GM23338 (cell line): ENCODE results near the gene FEM1A. TPM values are rescaled to one million over a fixed set of nuclear protein-coding genes. Genes with fewer than 3 reads are reported as not detected.

ENCODE experiments used
- ATAC-seq: fragments of 200-7000 bp; cut with Tn5 transposase; 3 replicates; pipeline ENCODE4 v1.9.1; 2020
- DNase-seq: peaks from one replicate; pipeline ENCODE4 v3.0.0-alpha.2; 2015; ENCODE audit warnings: low spot score
- H2AFZ ChIP-seq: fragments of 200-600 bp; sonication (generic); 2 replicates; pipeline ENCODE4 v1.8.0; 2016; ENCODE audit warnings: antibody characterized with exemption, mild to moderate bottlenecking, moderate library complexity
- H3F3A ChIP-seq: fragments of 200-600 bp; sonication (generic); replicated peaks from 2 replicates; pipeline ENCODE4 v1.8.0; 2017; ENCODE audit warnings: antibody characterized with exemption, mixed run types, low read depth
- H3K27ac ChIP-seq: fragments of 200-600 bp; sonication (generic); 2 replicates; pipeline ENCODE4 v1.6.1; 2016; ENCODE audit warnings: low read depth
- H3K27me3 ChIP-seq: fragments of 200-600 bp; sonication (generic); 2 replicates; pipeline ENCODE4 v1.8.0; 2016; ENCODE audit warnings: mild to moderate bottlenecking, mixed run types, moderate library complexity; ENCODE audit not compliant: insufficient read depth
- H3K36me3 ChIP-seq: fragments of 200-600 bp; sonication (generic); 2 replicates; pipeline ENCODE4 v1.8.0; 2016; ENCODE audit warnings: mild to moderate bottlenecking; ENCODE audit not compliant: insufficient read depth
- H3K4me1 ChIP-seq: fragments of 200-600 bp; sonication (generic); 2 replicates; pipeline ENCODE4 v1.8.0; 2016; ENCODE audit warnings: mild to moderate bottlenecking, moderate library complexity; ENCODE audit not compliant: insufficient read depth
- H3K4me2 ChIP-seq: fragments of 200-600 bp; sonication (generic); 2 replicates; pipeline ENCODE4 v1.7.1; 2017; ENCODE audit warnings: mixed run types
- H3K4me3 ChIP-seq: fragments of 200-600 bp; sonication (generic); 2 replicates; pipeline ENCODE4 v1.6.1; 2016; ENCODE audit warnings: mixed run types
- H3K79me2 ChIP-seq: fragments of 200-600 bp; sonication (generic); replicated peaks from 2 replicates; pipeline ENCODE4 v1.8.0; 2017; ENCODE audit warnings: mild to moderate bottlenecking; ENCODE audit not compliant: insufficient read depth
- H3K9me2 ChIP-seq: fragments of 200-600 bp; sonication (generic); 2 replicates; pipeline ENCODE4 v1.8.0; 2017; ENCODE audit not compliant: insufficient read depth
- H4K20me1 ChIP-seq: fragments of 200-600 bp; sonication (generic); replicated peaks from 2 replicates; pipeline ENCODE4 v1.8.0; 2017; ENCODE audit warnings: mild to moderate bottlenecking; ENCODE audit not compliant: insufficient read depth
- H3K27ac Mint-ChIP-seq: 2 replicates; pipeline ENCODE4 v1.8.0; 2020; ENCODE audit warnings: inconsistent platforms, mild to moderate bottlenecking, moderate library complexity, mixed read lengths
- H3K27me3 Mint-ChIP-seq: 3 replicates; pipeline ENCODE4 v1.8.0; 2022; ENCODE audit warnings: low read depth, mild to moderate bottlenecking, moderate library complexity, mixed read lengths, inconsistent platforms; ENCODE audit not compliant: insufficient read depth, poor library complexity
- H3K36me3 Mint-ChIP-seq: 3 replicates; pipeline ENCODE4 v1.8.0; 2021; ENCODE audit warnings: low read depth, mild to moderate bottlenecking, inconsistent platforms, moderate library complexity, mixed read lengths
- H3K4me1 Mint-ChIP-seq: 3 replicates; pipeline ENCODE4 v1.8.0; 2020; ENCODE audit warnings: mild to moderate bottlenecking, inconsistent platforms, mixed read lengths
- H3K4me3 Mint-ChIP-seq: 3 replicates; pipeline ENCODE4 v1.8.0; 2021; ENCODE audit warnings: moderate library complexity, mild to moderate bottlenecking, inconsistent platforms, mixed read lengths
- H3K9me3 Mint-ChIP-seq: 3 replicates; pipeline ENCODE4 v1.8.0; 2020; ENCODE audit warnings: moderate library complexity, mild to moderate bottlenecking, inconsistent platforms, mixed read lengths
- CREB1 ChIP-seq: fragments of 250-450 bp; sonication (Bioruptor Pico); IDR thresholded peaks from 2 replicates; pipeline ENCODE4 v1.5.0; 2020; ENCODE audit warnings: low read depth, mild to moderate bottlenecking, moderate library complexity
- CTCF ChIP-seq, 2 experiments: fragments of 200-600 bp in 1 of 2; sonication (generic) in 1 of 2; conservative IDR thresholded peaks; 2 replicates each; pipeline versions ENCODE4 v1.5.1 to v1.6.1; 2016 to 2017; ENCODE audit warnings: antibody characterized with exemption in 2 of 2, low read depth in 2 of 2, mild to moderate bottlenecking in 2 of 2, moderate library complexity in 1 of 2
- ETS1 ChIP-seq: IDR thresholded peaks from 2 replicates; pipeline ENCODE4 v1.6.1; 2016; ENCODE audit warnings: antibody characterized with exemption
- EZH2 ChIP-seq: fragments of 200-600 bp; sonication (generic); IDR thresholded peaks from one replicate; pipeline ENCODE4 v1.8.0; 2017; ENCODE audit warnings: antibody characterized with exemption, mild to moderate bottlenecking, low read depth; ENCODE audit not compliant: unreplicated experiment
- EZH2phosphoT487 ChIP-seq: fragments of 200-600 bp; sonication (generic); IDR thresholded peaks from one replicate; pipeline ENCODE4 v1.8.1; 2018; ENCODE audit warnings: antibody characterized with exemption; ENCODE audit not compliant: unreplicated experiment
- JUNB ChIP-seq: IDR thresholded peaks from one replicate; pipeline ENCODE4 v1.6.1; 2016; ENCODE audit warnings: antibody characterized with exemption; ENCODE audit not compliant: unreplicated experiment
- NANOG ChIP-seq: IDR thresholded peaks from 2 replicates; pipeline ENCODE4 v1.6.1; 2016; ENCODE audit warnings: antibody characterized with exemption, borderline replicate concordance
- POLR2AphosphoS5 ChIP-seq: IDR thresholded peaks from 2 replicates; pipeline ENCODE4 v1.6.1; 2016; ENCODE audit warnings: antibody characterized with exemption, low read depth
- REST ChIP-seq: IDR thresholded peaks from one replicate; pipeline ENCODE4 v1.6.1; 2018; ENCODE audit warnings: antibody characterized with exemption; ENCODE audit not compliant: unreplicated experiment
- STAT1 ChIP-seq: IDR thresholded peaks from one replicate; pipeline ENCODE4 v1.6.1; 2016; ENCODE audit warnings: antibody characterized with exemption; ENCODE audit not compliant: unreplicated experiment
- ZNF114 ChIP-seq: fragments of 250-450 bp; sonication (Bioruptor Pico); IDR thresholded peaks from 2 replicates; pipeline ENCODE4 v1.5.0; 2020; ENCODE audit warnings: mild to moderate bottlenecking, moderate library complexity
- ZNF331 ChIP-seq: fragments of 250-450 bp; sonication (Bioruptor Pico); IDR thresholded peaks from 2 replicates; pipeline ENCODE4 v1.5.0; 2020; ENCODE audit warnings: low read depth, mild to moderate bottlenecking, moderate library complexity
- ZNF462 ChIP-seq: fragments of 250-450 bp; sonication (Bioruptor Pico); IDR thresholded peaks from 2 replicates; pipeline ENCODE4 v1.5.0; 2020; ENCODE audit warnings: mild to moderate bottlenecking, moderate library complexity
- polyA plus RNA-seq: library from polyadenylated mRNA; unstranded; fragments of >200 nt; fragmentation: Nextera tagmentation; extraction: Ambion mirVana; gene quantifications from 2 replicates; pipeline ENCODE4 v1.2.1, GENCODE V29; 2016
- total RNA-seq: library from RNA; depleted of rRNA; stranded (reverse); fragments of >200 nt; shearing (Covaris generic); gene quantifications from 2 replicates; pipeline ENCODE4 v1.2.3, GENCODE V29; 2014

FEM1A gene
- total and polyA plus RNA-seq, 2 experiments from 2014 or later, result 0.87 to 16.5 TPM

- H3F3A ChIP-seq, result no peaks in the 10 kb centered on the region
- H3K4me1 ChIP-seq, result no peaks in the 10 kb centered on the region
- H3K9me3 Mint-ChIP-seq, result no peaks in the 10 kb centered on the region
- peaks cover 9% of the 10 kb centered on the region for H3K27me3 Mint-ChIP-seq
- H3K27me3 ChIP-seq, result no peaks in the 10 kb centered on the region
- H3K4me2 ChIP-seq, result no peak overlapping the region
- H3K36me3 ChIP-seq, result no peaks in the 10 kb centered on the region
- no peak overlapping the region for H2AFZ ChIP-seq
- no peaks in the 10 kb centered on the region for H3K9me2 ChIP-seq
- H3K4me3 ChIP-seq, result no peak overlapping the region
- no peak overlapping the region for H3K27ac Mint-ChIP-seq
- no peak for ATAC-seq
- H3K79me2 ChIP-seq, result no peaks in the 10 kb centered on the region
- no peaks in the 10 kb centered on the region for H3K36me3 Mint-ChIP-seq
- no peaks in the 10 kb centered on the region for H3K4me1 Mint-ChIP-seq
- H3K27ac ChIP-seq, result no peak overlapping the region
- no peak for DNase-seq
- no peak overlapping the region; the same call in 2 of the 3 replicates for H3K4me3 Mint-ChIP-seq
- TF ChIP-seq POLR2AphosphoS5 (no peak), CTCF (conservative IDR thresholded peaks at IDR 0.05; ENCODE audit: low read depth in 2 of 2) (no peak), EZH2 (no peak), ZNF331 (CRISPR knock-in tag) (no peak), EZH2phosphoT487 (no peak), ZNF462 (CRISPR knock-in tag) (no peak), NANOG (no peak), STAT1 (no peak), REST (no peak), CREB1 (CRISPR knock-in tag) (no peak), JUNB (no peak), ZNF114 (CRISPR knock-in tag) (no peak), ETS1 (no peak)
- no peaks in the 10 kb centered on the region for H4K20me1 ChIP-seq
Measured at GRCh38 chr19:4775627-4776152, 15.8 kb upstream of the FEM1A start.
